ENCODE data around the gene DGKD. TPM values are rescaled to one million over a fixed set of nuclear protein-coding genes. Genes with fewer than 3 reads are reported as not detected.

Gene DGKD
- total and polyA plus RNA-seq, 7 experiments from 2014 or later = 25.8 to 252 (median 206) TPM

- Mint-ChIP-seq H3K27me3 (peaks cover 0 to 21% (median 0%) of the 10 kb centered on the region in 5 donors), H3K4me3 (no peak overlapping the region), H3K9me3 (no peaks in the 10 kb centered on the region), H3K4me1 (peaks cover 0 to 15% (median 7%) of the 10 kb centered on the region in 7 donors), H3K36me3 (no peaks in the 10 kb centered on the region), H3K27ac (no peak overlapping the region)
- Histone ChIP-seq H3K36me3 (ENCODE audit: control insufficient read depth in 2 of 3, insufficient read depth in 3 of 3, low read length in 3 of 3) (no peaks in the 10 kb centered on the region), H3K4me3 (ENCODE audit: low read length) (no peak overlapping the region), H3K9me3 (ENCODE audit: control insufficient read depth in 2 of 3, low read length in 3 of 3) (no peaks in the 10 kb centered on the region), H3K4me1 (ENCODE audit: control insufficient read depth in 2 of 2, insufficient read depth in 2 of 2, low read length in 2 of 2) (no peaks in the 10 kb centered on the region), H3K27ac (ENCODE audit: low read depth, low read length) (no peak overlapping the region), H3K27me3 (ENCODE audit: control insufficient read depth in 2 of 2, insufficient read depth in 2 of 2, low read length in 2 of 2) (no peaks in the 10 kb centered on the region)
- intact Hi-C loops (cut with micrococcal nuclease) = no loop called here
- ATAC-seq = no peak
- POLR2A ChIA-PET = interaction anchor here (0.8 kb wide), 1 partner anchor 14 kb away, joined by 3 read pairs; no protein-coding TSS in a partner anchor
- no peak for DNase-seq
- CTCF ChIA-PET = interaction anchor here (0.6 kb wide), 1 partner anchor 217 kb away, joined by 3 read pairs; no protein-coding TSS in a partner anchor
Observed at GRCh38 chr2:233317196-233317943, 36.9 kb upstream of the DGKD start.

- H3K4me3 Mint-ChIP-seq = no peak overlapping the region
Observed at GRCh38 chr2:233319256-233319655, 35.0 kb upstream of the DGKD start.

GRCh38 chr2:233320470-233320869, 33.8 kb upstream of the DGKD start:
- Mint-ChIP-seq H3K27me3 (peaks cover 0 to 21% (median 0%) of the 10 kb centered on the region in 5 donors), H3K4me1 (peaks cover 2 to 19% (median 9%) of the 10 kb centered on the region in 7 donors), H3K4me3 (no peak overlapping the region), H3K9me3 (no peaks in the 10 kb centered on the region), H3K27ac (no peak overlapping the region), H3K36me3 (no peaks in the 10 kb centered on the region)
- POLR2A ChIA-PET = no interaction called here
- no peak overlapping the region for H3K27ac ChIP-seq (ENCODE audit: low read depth, low read length)
- intact Hi-C loops (cut with micrococcal nuclease) = no loop called here
- H3K9me3 ChIP-seq (ENCODE audit: control insufficient read depth in 2 of 3, low read length in 3 of 3) = no peaks in the 10 kb centered on the region
- no peaks in the 10 kb centered on the region for H3K36me3 ChIP-seq (ENCODE audit: control insufficient read depth in 2 of 3, insufficient read depth in 3 of 3, low read length in 3 of 3)
- peaks cover 0 to 6% of the 10 kb centered on the region in 2 donors for H3K4me1 ChIP-seq (ENCODE audit: control insufficient read depth in 2 of 2, insufficient read depth in 2 of 2, low read length in 2 of 2)
- ATAC-seq = no peak
- no peak overlapping the region for H3K4me3 ChIP-seq (ENCODE audit: low read length)
- H3K27me3 ChIP-seq (ENCODE audit: control insufficient read depth in 2 of 2, insufficient read depth in 2 of 2, low read length in 2 of 2) = no peaks in the 10 kb centered on the region
- CTCF ChIA-PET = interaction anchor here (1.5 kb wide), 1 partner anchor 84 kb away, joined by 5 read pairs; no protein-coding TSS in a partner anchor
- DNase-seq = no peak

More at GRCh38 chr2:233319256-233319655, 35.0 kb upstream of the DGKD start:
- DNase-seq = no peak
- peaks cover 0 to 6% of the 10 kb centered on the region in 2 donors for H3K4me1 ChIP-seq (ENCODE audit: control insufficient read depth in 2 of 2, insufficient read depth in 2 of 2, low read length in 2 of 2)
- CTCF ChIA-PET = no interaction called here
- POLR2A ChIA-PET = no interaction called here
- no peaks in the 10 kb centered on the region for H3K27me3 ChIP-seq (ENCODE audit: control insufficient read depth in 2 of 2, insufficient read depth in 2 of 2, low read length in 2 of 2)
- Mint-ChIP-seq H3K27me3 (peaks cover 0 to 21% (median 0%) of the 10 kb centered on the region in 5 donors), H3K9me3 (no peaks in the 10 kb centered on the region), H3K36me3 (no peaks in the 10 kb centered on the region), H3K27ac (no peak overlapping the region), H3K4me1 (peaks cover 2 to 19% (median 9%) of the 10 kb centered on the region in 7 donors)
- H3K36me3 ChIP-seq (ENCODE audit: control insufficient read depth in 2 of 3, insufficient read depth in 3 of 3, low read length in 3 of 3) = no peaks in the 10 kb centered on the region
- H3K27ac ChIP-seq (ENCODE audit: low read depth, low read length) = no peak overlapping the region
- H3K9me3 ChIP-seq (ENCODE audit: control insufficient read depth in 2 of 3, low read length in 3 of 3) = no peaks in the 10 kb centered on the region
- intact Hi-C loops (cut with micrococcal nuclease) = no loop called here
- no peak overlapping the region for H3K4me3 ChIP-seq (ENCODE audit: low read length)
- ATAC-seq = no peak

- Histone ChIP-seq H3K9me3 (ENCODE audit: control insufficient read depth in 2 of 3, low read length in 3 of 3) (no peaks in the 10 kb centered on the region), H3K4me1 (ENCODE audit: control insufficient read depth in 2 of 2, insufficient read depth in 2 of 2, low read length in 2 of 2) (peaks cover 0 to 6% of the 10 kb centered on the region in 2 donors), H3K27me3 (ENCODE audit: control insufficient read depth in 2 of 2, insufficient read depth in 2 of 2, low read length in 2 of 2) (no peaks in the 10 kb centered on the region), H3K27ac (ENCODE audit: low read depth, low read length) (no peak overlapping the region), H3K4me3 (ENCODE audit: low read length) (no peak overlapping the region), H3K36me3 (ENCODE audit: control insufficient read depth in 2 of 3, insufficient read depth in 3 of 3, low read length in 3 of 3) (no peaks in the 10 kb centered on the region)
- no peaks in the 10 kb centered on the region for H3K36me3 Mint-ChIP-seq
- H3K27me3 Mint-ChIP-seq = peaks cover 0 to 23% (median 0%) of the 10 kb centered on the region in 5 donors
- intact Hi-C loops (cut with micrococcal nuclease) = no loop called here
- peak overlapping the region in 1 of 10 donors; percentile 5 for H3K4me3 Mint-ChIP-seq
- DNase-seq (no peak), ATAC-seq (no peak)
- H3K4me1 Mint-ChIP-seq = peaks cover 2 to 19% (median 9%) of the 10 kb centered on the region in 7 donors
- peak overlapping the region in 2 of 9 donors; percentile 4 to 40 for H3K27ac Mint-ChIP-seq
- H3K9me3 Mint-ChIP-seq = no peaks in the 10 kb centered on the region
- POLR2A ChIA-PET = interaction anchor here (0.7 kb wide), 2 partner anchors 11 to 30 kb away, joined by 3 to 4 read pairs; no protein-coding TSS in a partner anchor
- CTCF ChIA-PET = interaction anchor here (0.8 to 1.5 kb wide), 2 partner anchors 83 to 96 kb away, joined by 3 to 5 read pairs; no protein-coding TSS in a partner anchor
Observed at GRCh38 chr2:233321166-233321565, 33.1 kb upstream of the DGKD start.

GRCh38 chr2:233323851-233324250, 30.4 kb upstream of the DGKD start:
- H3K27me3 Mint-ChIP-seq = peaks cover 0 to 14% (median 0%) of the 10 kb centered on the region in 5 donors
- H3K4me1 Mint-ChIP-seq = peaks cover 4 to 15% (median 9%) of the 10 kb centered on the region in 7 donors
- no peaks in the 10 kb centered on the region for H3K9me3 ChIP-seq (ENCODE audit: control insufficient read depth in 2 of 3, low read length in 3 of 3)
- H3K4me3 ChIP-seq (ENCODE audit: low read length) = no peak overlapping the region
- ChIA-PET CTCF (no interaction called here), POLR2A (no interaction called here)
- H3K27me3 ChIP-seq (ENCODE audit: control insufficient read depth in 2 of 2, insufficient read depth in 2 of 2, low read length in 2 of 2) = no peaks in the 10 kb centered on the region
- H3K36me3 Mint-ChIP-seq = peaks cover 0 to 1% (median 0%) of the 10 kb centered on the region in 5 donors
- peak overlapping the region in 3 of 9 donors; percentile 47 to 68 (median 62) for H3K27ac Mint-ChIP-seq
- H3K36me3 ChIP-seq (ENCODE audit: control insufficient read depth in 2 of 3, insufficient read depth in 3 of 3, low read length in 3 of 3) = no peaks in the 10 kb centered on the region
- ATAC-seq = no peak
- intact Hi-C loops (cut with micrococcal nuclease) = no loop called here
- no peak overlapping the region for H3K27ac ChIP-seq (ENCODE audit: low read depth, low read length)
- no peak overlapping the region for H3K4me3 Mint-ChIP-seq
- H3K9me3 Mint-ChIP-seq = peaks cover 0 to 3% (median 0%) of the 10 kb centered on the region in 11 donors
- H3K4me1 ChIP-seq (ENCODE audit: control insufficient read depth in 2 of 2, insufficient read depth in 2 of 2, low read length in 2 of 2) = peaks cover 0 to 6% of the 10 kb centered on the region in 2 donors
- DNase-seq = no peak

GRCh38 chr2:233325256-233325655, 29.0 kb upstream of the DGKD start:
- no peak overlapping the region for H3K27ac Mint-ChIP-seq
- Histone ChIP-seq H3K9me3 (ENCODE audit: control insufficient read depth in 2 of 3, low read length in 3 of 3) (no peaks in the 10 kb centered on the region), H3K27ac (ENCODE audit: low read depth, low read length) (no peak overlapping the region), H3K4me3 (ENCODE audit: low read length) (no peak overlapping the region), H3K27me3 (ENCODE audit: control insufficient read depth in 2 of 2, insufficient read depth in 2 of 2, low read length in 2 of 2) (no peaks in the 10 kb centered on the region), H3K4me1 (ENCODE audit: control insufficient read depth in 2 of 2, insufficient read depth in 2 of 2, low read length in 2 of 2) (peaks cover 9 to 11% of the 10 kb centered on the region in 2 donors), H3K36me3 (ENCODE audit: control insufficient read depth in 2 of 3, insufficient read depth in 3 of 3, low read length in 3 of 3) (no peaks in the 10 kb centered on the region)
- peaks cover 7 to 24% (median 20%) of the 10 kb centered on the region in 7 donors for H3K4me1 Mint-ChIP-seq
- intact Hi-C loops (cut with micrococcal nuclease) = no loop called here
- peaks cover 0 to 3% (median 0%) of the 10 kb centered on the region in 11 donors for H3K9me3 Mint-ChIP-seq
- H3K36me3 Mint-ChIP-seq = peaks cover 0 to 4% (median 0%) of the 10 kb centered on the region in 5 donors
- DNase-seq (no peak), ATAC-seq (no peak)
- H3K4me3 Mint-ChIP-seq = peak overlapping the region in 1 of 10 donors; percentile 27
- peaks cover 0 to 9% (median 0%) of the 10 kb centered on the region in 5 donors for H3K27me3 Mint-ChIP-seq
- CTCF ChIA-PET = interaction anchor here (0.9 kb wide), 1 partner anchor 79 kb away, joined by 5 read pairs; no protein-coding TSS in a partner anchor
- POLR2A ChIA-PET = interaction anchor here (0.6 to 0.8 kb wide), 2 partner anchors 18 to 48 kb away, joined by 3 read pairs; partner anchors contain the start of gene SAG

Data from naive thymus-derived CD4-positive, alpha-beta T cell (primary cell).